GM19467 (cell line): Measurements from ENCODE around the gene PKMYT1.
"Not testable (repeated sequence)": the region's sequence is repeated elsewhere in the genome, so short reads cannot be mapped to it uniquely, and the experiment has no call there.

Source experiments
- ATAC-seq: cut with Tn5 transposase; IDR thresholded peaks from one replicate; pipeline ENCODE4 v1.9.1; 2021; ENCODE audit warnings: mild to moderate bottlenecking, moderate library complexity; ENCODE audit not compliant: unreplicated experiment

PKMYT1 gene

DNA sequence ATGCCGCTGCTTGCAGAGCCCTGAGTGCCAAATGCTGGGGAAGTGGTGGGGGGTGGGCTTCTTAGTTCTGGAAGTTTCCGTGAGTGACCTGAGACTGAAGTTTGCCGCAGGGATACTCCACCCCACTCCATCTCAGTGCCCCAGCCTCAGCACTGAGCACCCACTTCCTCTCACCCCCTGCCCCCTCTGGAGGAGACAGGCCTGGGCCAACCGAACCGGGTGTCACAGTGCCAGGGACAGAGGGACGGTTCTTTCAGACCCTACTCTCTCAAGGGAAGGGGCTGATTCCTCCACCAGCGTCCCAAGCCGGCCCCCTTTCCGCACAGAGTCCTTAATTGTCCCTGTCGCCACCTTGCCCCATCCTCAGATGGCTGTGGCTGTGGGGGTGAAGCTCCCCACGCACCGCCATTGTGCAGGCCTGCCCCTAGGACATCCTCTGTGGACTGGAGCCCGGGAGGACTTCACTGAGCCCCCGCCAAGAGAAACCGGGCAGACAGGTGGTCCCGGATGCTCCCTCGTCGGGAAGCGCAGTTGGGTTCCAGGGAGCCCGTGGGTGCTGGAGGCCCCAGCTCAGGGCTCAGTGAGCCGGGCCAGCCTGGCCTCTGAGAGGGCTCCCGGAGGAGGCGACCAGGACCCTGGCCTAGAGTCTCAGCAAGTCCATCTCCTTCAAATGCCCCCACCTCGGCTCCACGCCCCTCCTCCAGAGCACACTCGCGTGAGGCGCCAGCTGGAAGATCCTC is 17.7 kb downstream of the PKMYT1 start:
- no peak for ATAC-seq

DNA sequence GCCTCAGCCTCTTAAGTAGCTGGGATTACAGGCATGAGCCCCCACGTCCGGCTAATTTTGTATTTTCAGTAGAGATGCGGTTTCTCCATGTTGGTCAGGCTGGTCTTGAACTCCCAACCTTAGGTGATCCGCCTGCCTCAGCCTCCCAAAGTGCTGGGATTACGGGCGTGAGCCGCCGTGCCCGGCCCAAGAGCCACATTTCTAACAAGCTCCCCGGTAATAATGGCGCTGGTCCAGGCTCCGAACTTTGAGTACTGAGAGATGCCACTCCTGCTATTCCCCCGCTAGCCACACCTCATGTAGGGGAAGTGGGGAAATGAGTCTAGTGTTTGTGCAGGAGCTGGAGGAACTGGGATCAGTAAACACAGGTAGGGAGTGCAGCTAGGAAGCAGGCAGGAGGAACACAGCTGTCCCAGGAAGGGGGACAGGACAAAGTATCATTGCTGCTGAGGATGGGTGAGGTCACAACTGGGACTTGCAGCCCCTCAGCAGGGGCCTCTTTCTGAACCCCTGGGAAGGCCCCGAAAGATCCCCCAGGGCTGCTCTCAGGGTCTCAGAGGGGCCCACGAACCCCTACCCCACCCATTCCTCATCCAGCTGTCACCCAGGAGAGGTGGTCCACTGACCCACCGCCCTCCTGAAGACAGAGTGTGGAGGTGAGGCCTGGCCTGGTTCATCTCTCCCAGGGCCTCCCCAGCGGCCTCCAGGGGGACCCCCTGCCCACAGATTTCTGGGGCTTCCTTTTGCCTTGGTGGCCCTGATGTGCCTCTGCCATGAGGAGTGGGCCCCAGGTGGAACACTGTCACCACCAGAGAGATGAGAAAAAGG is 19.8 kb downstream of the PKMYT1 start:
- ATAC-seq, result no peak

DNA sequence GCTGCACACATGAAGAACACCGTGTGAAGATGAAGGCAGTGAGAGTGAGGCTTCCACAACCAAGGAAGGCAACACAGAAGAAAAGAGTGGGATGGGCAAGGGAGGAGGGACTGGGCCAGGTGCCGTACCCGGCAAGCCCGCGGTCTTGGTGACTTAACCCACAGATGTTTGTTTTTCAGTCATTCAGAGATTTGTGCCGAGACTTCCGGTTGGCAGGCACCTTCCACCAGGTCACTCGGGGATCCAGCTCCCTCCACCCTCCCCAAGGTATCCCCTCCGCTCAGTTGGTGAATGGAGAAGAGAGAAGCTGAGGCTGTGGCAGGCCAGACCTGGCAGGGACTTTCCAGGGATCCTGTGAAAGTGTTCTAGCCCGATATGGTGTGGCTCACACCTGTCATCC is 21.0 kb downstream of the PKMYT1 start:
- ATAC-seq, result no peak

DNA sequence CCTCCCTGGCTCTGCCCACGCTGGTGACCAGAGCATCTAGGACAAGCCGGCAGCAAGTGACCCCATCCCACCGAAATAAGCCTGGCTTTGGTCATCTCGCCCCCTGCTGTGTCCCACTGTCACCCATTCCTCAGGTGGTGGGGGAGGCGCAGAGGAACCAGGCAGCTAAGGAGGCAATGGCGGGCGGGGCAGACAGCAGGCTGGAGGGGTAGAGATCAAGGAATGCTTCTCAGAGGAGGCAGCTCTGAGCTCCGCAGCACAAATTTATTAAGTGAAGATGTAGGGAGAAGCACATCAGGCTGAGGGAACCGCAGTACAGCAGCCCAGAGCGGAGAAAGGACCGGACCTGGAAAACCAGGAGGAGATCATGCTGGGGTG is 23.7 kb downstream of the PKMYT1 start:
- ATAC-seq, result no peak

DNA sequence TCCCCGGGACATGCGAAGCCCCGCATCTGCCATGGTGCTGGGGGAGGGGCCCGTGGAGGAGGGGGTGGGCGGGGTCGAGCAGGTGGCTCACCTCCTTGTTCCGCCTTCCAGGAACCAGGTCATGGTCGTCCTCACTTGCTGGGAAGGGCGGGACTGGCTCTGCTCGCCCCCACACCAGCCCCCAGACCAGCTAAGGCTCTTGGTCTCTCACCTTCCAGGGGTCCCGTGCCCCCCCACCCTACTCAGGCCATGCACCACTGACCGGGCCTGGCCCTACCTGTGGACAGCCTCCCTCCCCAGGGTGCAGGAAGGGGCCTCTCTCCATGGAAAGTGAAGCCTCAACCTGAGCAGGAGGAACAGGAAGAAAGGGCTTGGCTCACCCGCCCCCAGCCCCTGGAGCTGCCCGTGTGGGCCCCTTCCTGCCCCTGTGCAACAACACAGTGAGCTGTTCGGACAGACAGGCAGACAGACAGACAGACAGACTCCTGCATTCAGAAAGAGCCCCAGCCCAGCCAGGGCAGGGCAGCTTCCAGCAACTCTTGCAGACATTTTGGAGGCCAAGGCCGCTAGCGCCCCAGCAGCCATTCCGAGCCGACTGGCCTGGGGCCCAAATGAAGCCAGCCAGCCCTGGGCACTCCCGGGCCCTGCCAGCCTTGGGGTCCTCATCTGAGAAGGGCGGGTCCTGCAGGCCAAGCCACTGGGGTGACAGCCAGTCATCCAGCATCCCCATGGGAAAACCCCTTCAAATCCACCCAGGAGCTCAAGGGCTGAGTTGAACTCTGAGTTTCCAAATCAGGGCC is 24.3 kb downstream of the PKMYT1 start:
- no peak for ATAC-seq

DNA sequence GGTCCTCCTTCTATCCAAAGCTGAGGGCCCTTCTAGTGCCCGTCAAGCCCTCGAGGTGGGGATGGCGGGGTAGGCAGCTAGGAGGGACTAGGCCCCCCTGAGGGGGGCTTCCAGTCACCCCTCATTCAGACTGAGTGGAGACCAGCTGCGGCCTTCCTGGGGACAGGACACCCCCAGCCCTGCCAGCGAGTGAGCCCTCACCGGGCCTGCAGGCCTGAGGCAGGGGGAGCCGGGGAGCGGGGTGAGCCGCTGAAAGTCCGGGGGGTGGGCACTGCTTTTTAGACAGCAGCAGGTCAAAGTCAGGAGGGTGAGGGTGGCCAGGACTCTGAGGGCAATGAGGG is 24.8 kb downstream of the PKMYT1 start:
- ATAC-seq, result no peak

DNA sequence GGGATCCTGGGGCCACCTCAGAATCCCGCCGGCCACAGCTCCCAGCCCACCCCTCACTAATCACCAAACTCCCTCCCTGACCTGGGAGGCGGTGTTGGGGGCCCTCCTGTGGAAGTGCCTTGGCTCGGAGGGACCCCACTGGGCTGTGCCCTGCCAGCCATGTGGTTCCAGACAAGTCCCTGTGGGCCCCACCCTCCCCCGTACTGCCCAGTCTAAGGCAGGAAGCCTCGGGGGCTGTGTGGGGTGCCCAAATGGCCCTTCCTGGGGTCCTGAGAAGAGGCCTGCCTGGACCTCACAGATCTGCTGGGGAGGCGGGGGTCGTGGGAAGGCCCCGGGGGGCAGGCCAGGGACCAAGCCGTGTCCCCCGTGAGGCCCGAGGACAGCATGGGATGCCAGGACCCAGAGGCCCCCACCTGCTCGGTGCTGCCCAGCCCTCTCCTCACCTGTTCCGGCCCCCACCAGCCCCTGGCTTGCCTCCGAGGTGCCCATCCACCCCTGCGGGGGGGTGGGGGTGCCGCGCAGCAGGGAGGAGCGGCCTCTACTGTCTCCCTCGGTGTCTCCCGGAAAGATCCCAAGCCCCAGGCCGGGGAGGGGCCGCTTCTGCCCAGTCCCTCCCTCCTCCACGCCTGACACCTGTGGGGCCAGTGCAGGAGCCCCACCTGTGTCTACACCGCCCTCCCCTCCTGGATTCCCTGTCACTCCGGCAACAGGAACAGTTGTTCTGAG is 25.4 kb downstream of the PKMYT1 start:
- no peak for ATAC-seq

DNA sequence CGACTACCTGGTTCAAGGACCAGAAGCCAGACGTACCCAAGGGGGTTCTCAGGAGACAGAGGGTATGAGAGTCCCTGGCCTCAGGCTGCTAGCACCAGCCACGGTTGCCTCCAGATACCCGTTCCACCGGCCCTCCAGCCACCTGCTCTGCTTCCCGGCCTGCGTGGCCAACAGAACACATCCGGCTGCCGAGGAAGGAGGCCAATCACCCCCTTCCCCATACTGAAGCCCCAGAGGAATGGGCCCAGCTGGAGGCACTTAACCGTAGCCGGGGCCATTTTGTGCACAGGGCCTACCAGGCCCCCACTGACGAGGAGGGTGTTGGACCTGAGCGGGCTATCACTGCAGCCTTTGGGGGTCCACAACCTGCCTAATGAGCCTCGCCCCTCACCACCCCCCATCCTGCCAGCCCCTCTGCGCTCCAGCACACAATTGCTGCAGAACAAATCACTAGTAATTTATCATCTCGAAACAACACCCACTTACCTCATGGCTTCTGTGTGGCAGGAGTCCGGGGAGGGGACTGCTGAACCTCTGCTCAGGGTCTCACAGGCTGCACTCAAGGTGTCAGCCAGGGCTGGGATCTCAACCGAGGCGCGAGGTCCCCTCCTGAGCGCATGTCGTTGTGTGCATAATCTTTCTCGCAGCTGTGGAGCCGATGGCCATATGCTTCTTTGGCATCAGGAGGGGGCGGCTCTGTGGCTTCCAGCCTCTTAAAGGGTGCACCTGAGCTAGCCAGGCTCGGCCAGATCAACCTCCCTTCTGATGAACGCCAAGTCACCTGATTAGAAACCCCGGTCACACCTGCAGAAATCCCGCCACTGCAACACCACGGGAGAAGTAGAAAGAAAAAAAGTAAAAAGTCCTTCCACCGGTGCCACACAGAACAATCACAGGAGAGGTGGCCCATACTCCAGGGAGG is 26.3 kb downstream of the PKMYT1 start:
- ATAC-seq, result no peak

DNA sequence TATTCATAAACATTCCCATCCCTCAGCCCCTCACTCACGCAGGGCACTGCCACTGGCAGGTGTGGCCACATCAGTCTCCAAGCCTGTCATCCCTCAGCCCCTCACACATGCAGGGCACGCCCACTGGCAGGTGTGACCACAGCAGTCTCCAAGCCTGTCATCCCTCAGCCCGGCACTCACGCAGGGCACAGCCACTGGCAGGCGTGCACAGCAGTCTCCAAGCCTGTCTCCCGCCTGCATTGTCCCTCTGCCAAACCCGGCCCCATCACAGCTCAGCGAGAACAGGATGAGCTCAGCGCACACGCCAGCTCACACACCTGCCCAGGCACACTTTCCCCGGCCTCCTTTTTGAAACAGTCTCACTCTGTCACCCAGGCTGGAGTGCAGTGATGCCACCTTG is 27.6 kb downstream of the PKMYT1 start:
- no peak for ATAC-seq

DNA sequence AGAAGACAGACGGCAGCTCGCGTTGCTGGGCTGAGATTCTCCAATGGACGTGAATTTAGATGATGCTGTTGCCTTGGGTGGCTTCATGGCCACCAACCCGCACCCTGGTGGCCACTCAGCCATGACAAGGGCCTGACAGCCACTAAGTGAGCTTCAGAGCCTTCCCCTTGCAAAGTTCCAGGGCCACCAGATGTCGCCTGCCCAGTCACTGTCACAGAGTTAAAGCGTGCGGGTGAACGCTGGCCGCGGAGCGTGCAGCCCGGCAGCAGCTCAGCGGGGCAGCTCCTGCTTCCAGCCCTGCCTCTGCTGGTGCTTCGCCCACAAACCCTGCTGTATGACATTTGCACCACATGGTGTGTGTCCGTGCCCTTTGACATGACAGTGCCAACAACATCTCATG is 29.5 kb downstream of the PKMYT1 start:
- ATAC-seq, result no peak

DNA sequence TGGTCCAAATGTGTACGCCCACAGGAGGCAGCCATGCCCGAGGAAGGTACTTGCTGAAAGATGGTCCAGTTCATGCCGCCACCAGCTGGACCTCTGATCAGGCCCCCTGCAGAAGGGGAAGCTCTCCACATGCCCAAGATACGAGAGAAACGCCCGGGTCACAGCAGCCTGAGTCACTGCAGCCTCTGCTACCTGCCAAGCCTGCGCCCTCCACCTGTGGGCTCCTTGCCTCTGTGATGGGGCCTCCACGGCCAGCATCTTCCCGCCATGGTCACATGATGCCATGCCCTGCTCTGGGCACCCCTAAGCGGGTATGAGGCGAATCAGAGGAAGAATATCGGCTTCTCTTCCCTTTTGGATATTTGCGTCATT is 29.9 kb downstream of the PKMYT1 start:
- ATAC-seq, result no peak

DNA sequence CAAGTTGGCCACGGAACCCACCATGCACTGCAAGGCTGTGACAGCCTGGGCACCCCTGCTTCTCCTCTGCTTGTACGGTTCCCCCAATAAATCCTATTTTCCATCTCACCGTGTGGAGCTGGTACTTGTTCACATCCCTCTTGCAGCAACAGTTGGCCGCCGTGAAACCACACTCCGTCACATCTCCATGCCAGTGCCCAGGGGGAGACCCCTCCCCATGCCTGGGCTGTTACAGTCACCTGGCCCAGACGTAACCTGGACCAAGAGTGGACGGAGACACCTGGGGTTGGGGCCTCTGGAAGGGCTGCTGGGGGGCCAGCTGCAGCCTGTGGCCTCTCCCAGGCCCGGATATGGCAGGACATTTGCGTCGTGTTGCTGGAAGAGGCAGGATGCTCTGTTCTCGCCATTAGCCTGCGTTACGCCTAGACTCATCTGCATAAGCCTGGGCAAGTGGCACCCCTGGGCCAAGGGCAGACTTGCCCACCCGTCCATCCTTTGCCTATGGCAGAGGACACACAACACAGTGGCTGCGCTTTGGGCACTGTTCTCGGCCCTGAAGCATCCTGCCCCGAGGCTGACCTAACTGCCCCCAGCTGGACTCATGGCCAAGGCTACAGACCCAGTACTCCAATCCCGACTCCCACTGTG is 30.4 kb downstream of the PKMYT1 start:
- ATAC-seq, result no peak

DNA sequence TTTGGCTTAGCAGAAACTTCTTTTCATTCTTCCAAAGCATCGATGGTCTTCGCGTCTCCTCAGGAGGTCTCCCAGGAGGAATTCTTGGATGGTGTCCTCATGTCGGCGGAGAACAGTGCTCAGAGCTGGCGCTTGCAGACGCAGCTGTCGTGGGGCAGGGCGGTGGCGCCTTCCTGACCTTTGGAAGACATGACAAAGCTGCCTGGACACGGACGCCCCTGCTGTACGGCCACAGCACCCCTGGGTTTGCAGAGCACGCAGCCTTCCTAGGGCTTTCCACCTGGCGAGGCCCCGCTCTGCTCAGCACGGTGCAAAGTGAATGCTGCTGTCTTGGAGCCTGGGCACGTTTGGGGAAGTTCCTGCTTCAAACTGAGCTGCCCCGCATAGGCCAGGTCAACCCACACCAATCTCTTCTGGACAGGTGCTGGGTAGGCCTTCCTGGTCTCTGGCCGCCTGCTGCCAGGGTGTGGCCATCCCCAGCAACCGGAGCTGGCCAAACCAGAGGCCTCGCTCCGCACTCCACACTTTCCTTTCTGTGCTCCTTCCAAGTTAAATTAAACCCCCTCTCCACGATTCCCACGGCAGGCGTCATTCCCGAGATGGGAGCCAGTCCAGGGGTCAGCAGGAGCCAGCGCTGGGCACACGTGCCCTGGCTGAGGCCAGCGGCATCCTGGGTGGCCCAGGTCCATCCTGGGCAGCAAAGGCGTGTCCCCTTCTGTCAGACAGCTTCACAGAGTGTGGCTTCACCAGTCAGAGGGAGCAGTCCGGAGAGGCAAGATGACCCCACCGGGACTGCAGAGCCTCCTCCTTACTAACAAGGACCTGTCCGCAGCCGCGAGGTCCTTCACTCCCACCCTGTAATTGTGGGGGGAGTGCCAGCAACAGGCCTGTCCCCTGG is 31.2 kb downstream of the PKMYT1 start:
- no peak for ATAC-seq

DNA sequence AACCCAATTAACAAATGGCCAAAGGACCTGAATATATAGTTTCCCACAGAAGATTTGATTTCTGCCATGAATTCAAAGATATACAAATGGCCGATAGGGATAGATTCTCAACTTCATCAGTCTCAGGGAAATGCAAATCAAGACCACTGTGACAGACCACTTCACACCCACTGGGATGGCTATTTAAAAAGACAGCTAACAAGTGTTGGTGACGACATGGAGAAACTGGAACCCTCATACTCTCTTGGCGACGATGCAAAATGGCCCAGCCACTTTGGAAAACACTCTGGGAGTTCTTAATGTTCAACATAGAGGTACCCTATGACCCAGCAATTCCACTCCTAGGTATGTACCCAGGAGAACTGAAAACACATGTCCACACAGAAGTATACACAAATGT is 33.6 kb downstream of the PKMYT1 start:
- ATAC-seq, result no peak

DNA sequence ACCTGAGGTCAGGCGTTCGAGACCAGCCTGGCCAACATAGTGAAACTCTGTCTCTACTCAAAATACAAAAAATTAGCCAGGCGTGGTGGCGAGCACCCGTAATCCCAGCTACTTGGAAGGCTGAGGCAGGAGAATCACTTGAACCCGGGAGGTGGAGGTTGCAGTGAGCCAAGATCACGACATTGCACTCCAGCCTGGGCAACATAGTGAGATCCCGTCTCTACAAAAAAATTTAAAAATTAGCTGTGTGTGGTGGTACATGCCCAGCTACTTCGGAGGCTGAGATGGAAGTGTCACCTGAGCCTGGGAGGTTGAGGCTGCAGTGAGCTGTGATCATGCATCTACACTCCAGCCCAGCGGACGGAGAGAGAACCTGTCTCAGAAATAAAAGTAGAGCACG is 36.5 kb downstream of the PKMYT1 start:
- ATAC-seq, result not testable (repeated sequence)

DNA sequence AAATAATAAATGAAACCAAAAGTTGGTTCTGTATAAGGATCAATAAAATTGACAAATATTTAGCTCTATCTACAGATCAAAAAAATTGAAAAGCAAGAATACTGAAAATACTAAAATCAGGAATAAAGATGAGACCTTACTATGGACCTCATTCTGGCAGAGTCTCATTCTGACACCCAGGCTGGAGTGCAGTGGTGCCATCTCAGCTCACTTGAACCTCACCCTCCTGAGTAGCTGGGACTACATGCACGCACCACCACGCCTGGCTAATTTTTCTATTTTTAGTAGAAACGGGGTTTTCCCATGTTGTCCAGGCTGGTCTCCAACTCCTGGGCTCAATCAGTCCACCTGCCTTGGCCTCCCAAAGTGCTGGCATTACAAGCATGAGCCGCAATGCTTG is 38.2 kb downstream of the PKMYT1 start:
- no peak for ATAC-seq

DNA sequence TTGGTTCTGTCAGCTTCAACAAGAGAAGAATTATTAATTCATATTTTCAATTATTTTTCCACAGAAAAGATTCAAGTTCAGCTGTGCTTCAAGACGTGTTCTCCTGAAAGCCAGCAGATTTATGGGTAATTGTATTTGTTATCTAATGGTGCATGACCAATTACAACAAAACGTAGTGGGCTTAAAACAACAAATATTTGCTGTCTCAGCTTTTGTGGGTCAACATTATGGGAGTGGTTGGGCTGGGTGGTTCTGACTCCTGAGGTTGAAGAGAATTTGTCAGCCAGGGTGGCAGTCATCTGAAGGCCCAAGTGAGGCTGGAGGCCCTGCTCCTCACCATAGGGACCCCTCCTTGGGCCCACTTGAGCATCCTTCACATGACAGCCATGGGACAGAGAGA is 40.3 kb downstream of the PKMYT1 start:
- ATAC-seq, result no peak

DNA sequence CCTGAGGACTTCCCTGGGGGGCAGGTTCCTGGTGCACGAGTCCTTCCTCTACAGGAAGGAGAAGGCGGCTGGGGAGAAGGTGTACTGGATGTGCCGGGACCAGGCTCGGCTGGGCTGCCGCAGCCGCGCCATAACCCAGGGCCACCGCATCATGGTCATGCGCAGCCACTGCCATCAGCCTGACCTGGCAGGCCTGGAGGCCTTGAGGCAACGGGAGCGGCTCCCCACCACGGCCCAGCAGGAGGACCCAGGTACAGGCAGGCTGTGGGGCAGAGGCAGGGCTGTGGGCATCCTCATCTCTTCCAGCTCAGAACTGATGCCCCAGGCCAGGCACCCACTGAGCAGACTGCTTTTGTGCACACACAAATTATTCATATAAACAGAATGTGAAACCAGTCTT is 42.0 kb downstream of the PKMYT1 start:
- ATAC-seq, result no peak

DNA sequence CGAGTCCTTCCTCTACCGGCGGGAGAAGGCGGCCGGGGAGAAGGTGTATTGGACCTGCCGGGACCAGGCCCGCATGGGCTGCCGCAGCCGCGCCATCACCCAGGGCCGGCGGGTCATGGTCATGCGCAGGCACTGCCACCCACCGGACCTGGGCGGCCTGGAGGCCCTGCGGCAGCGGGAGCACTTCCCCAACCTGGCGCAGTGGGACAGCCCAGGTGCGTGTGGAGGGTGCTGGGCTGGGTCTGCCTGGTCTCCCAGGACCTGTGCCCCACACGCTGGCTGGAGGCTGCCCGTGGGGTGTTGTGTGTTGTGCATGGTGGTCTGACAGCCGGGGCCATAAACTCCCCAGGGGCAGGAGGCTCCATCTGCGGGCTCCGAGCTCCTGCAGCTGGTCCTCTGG is 43.1 kb downstream of the PKMYT1 start:
- no peak for ATAC-seq
